Measurements from ENCODE around the gene ENOX1. TPM values are rescaled to one million over a fixed set of nuclear protein-coding genes. Genes with fewer than 3 reads are reported as not detected.

Gene ENOX1
- total RNA-seq, 1 experiment from 2014 or later, result 0.95 TPM

DNA sequence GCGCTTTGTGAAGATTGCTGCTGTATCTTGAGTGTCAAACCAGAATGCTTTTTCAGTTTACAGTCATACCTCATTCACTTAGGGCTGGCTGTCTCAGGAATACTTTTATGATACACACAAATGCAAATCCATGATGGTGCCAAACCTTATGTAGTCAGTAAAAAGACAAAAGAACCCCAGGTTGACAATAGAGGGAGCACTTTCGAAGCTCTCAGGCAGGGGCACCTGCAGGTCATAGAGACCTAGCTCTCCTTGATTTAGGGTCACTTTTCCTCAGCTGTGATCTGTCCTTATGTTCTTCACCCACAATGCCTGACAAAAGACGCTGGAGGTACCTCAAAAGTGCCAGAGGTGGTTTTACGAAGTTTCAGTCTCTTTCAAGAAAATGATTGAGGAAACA lies 591.2 kb downstream of the ENOX1 start:
- ATAC-seq, result no peak
- intact Hi-C loops (cut with micrococcal nuclease), result no loop called here
- Histone ChIP-seq H3K36me3 (ENCODE audit: low read depth, low read length) (no peaks in the 10 kb centered on the region), H3F3A (ENCODE audit: low read length, unreplicated experiment) (no peaks in the 10 kb centered on the region), H4K20me1 (ENCODE audit: low read length) (no peaks in the 10 kb centered on the region), H3K9me2 (replicated peaks; ENCODE audit: low read length) (no peaks in the 10 kb centered on the region), H3K4me2 (ENCODE audit: low read length) (no peak overlapping the region), H2AFZ (ENCODE audit: low read length) (no peak overlapping the region), H3K4me3 (ENCODE audit: low read length) (no peak overlapping the region), H3K4me1 (ENCODE audit: insufficient read depth, low read length) (no peaks in the 10 kb centered on the region), H3K9me3 (ENCODE audit: low read length) (no peaks in the 10 kb centered on the region), H3K27ac (ENCODE audit: low read length) (no peak overlapping the region), H3K79me2 (ENCODE audit: low read length) (no peaks in the 10 kb centered on the region), H3K9ac (ENCODE audit: low read length) (no peak overlapping the region), H3K27me3 (ENCODE audit: low read length) (no peaks in the 10 kb centered on the region)
- no TSS peak for BruUV-seq (replicated peaks)
- TF ChIP-seq EZH2 (IDR thresholded peaks at IDR 0.05; ENCODE audit: low read length, unreplicated experiment) (no peak), EZH2phosphoT487 (IDR thresholded peaks at IDR 0.05; ENCODE audit: borderline replicate concordance, low read length) (no peak)
- TF ChIP-seq, protein P1, sequence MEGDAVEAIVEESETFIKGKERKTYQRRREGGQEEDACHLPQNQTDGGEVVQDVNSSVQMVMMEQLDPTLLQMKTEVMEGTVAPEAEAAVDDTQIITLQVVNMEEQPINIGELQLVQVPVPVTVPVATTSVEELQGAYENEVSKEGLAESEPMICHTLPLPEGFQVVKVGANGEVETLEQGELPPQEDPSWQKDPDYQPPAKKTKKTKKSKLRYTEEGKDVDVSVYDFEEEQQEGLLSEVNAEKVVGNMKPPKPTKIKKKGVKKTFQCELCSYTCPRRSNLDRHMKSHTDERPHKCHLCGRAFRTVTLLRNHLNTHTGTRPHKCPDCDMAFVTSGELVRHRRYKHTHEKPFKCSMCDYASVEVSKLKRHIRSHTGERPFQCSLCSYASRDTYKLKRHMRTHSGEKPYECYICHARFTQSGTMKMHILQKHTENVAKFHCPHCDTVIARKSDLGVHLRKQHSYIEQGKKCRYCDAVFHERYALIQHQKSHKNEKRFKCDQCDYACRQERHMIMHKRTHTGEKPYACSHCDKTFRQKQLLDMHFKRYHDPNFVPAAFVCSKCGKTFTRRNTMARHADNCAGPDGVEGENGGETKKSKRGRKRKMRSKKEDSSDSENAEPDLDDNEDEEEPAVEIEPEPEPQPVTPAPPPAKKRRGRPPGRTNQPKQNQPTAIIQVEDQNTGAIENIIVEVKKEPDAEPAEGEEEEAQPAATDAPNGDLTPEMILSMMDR (conservative IDR thresholded peaks at IDR 0.05; ENCODE audit: low read depth, low read length), result peak; percentile 53
- ChIA-PET POLR2A (ENCODE audit: unreplicated experiment) (no interaction called here), CTCF (no interaction called here)
- DNase-seq, result peak; percentile 12

DNA sequence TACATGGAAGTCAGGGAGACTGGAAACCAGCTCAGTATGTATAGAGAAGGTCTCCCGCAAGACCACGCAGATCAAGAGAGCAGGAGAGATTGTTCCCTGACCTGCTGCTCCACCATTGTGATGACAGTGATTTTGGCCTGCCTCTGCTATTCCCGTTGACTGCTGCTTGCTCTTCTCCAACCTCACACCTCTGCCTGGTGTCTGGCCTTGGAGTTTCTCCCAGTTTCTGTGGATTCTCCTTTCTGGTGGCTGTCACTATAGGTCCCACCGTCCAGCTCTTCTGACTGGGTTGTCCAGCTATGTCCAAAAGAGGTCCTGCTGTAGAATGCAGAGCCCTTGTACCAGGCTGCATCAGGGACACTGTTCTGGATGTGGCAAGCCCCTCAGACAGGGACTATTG lies 591.7 kb downstream of the ENOX1 start:
- CTCF ChIA-PET, result no interaction called here
- no peak overlapping the region for H3K4me3 ChIP-seq (ENCODE audit: low read length)
- H3K9me3 ChIP-seq (ENCODE audit: low read length), result no peaks in the 10 kb centered on the region
- no peaks in the 10 kb centered on the region for H3K36me3 ChIP-seq (ENCODE audit: low read depth, low read length)
- no peak overlapping the region for H3K27ac ChIP-seq (ENCODE audit: low read length)
- no TSS peak for BruUV-seq (replicated peaks)
- no peaks in the 10 kb centered on the region for H3F3A ChIP-seq (ENCODE audit: low read length, unreplicated experiment)
- TF ChIP-seq, protein P1 (conservative IDR thresholded peaks at IDR 0.05; ENCODE audit: low read depth, low read length), result no peak
- TF ChIP-seq EZH2 (IDR thresholded peaks at IDR 0.05; ENCODE audit: low read length, unreplicated experiment), result no peak
- no peaks in the 10 kb centered on the region for H4K20me1 ChIP-seq (ENCODE audit: low read length)
- no peaks in the 10 kb centered on the region for H3K79me2 ChIP-seq (ENCODE audit: low read length)
- no peak overlapping the region for H3K4me2 ChIP-seq (ENCODE audit: low read length)
- no peaks in the 10 kb centered on the region for H3K27me3 ChIP-seq (ENCODE audit: low read length)
- ATAC-seq (no peak), DNase-seq (no peak)
- no peak overlapping the region for H3K9ac ChIP-seq (ENCODE audit: low read length)
- H2AFZ ChIP-seq (ENCODE audit: low read length), result no peak overlapping the region
- POLR2A ChIA-PET (ENCODE audit: unreplicated experiment), result no interaction called here
- H3K9me2 ChIP-seq (replicated peaks; ENCODE audit: low read length), result no peaks in the 10 kb centered on the region
- H3K4me1 ChIP-seq (ENCODE audit: insufficient read depth, low read length), result no peaks in the 10 kb centered on the region
- intact Hi-C loops (cut with micrococcal nuclease), result no loop called here

DNA sequence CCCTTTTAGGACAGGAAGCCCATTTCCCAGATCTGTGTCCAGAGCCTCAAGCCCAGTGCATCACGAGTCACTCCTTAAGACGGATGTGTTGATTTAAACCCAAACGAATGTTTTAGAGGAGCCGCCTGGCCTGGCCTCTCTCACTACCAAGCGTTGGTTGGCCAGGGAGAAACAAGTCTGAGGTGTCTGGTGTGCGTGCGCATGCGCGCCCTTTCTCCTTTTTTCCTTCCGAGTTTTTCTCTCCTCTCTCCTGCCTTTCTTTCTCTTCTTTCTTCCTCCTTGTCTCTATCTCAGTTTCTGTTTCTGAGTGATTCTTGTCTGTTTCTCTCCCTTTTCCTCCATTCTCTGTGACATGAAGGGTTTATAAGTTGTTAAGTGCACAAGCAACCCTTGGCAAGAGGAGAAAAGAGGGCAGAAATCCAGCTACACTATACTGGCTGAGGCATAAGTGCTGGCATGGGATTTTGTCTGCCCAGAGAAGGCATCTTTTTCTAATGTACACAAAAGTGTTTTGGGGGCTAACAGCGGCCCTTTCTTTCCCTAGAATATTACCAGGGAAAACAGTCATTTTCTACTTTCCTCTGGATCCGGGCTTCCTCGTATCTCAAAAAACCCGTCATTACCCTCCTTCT lies 592.9 kb downstream of the ENOX1 start:
- H4K20me1 ChIP-seq (ENCODE audit: low read length), result no peaks in the 10 kb centered on the region
- TF ChIP-seq EZH2phosphoT487 (IDR thresholded peaks at IDR 0.05; ENCODE audit: borderline replicate concordance, low read length) (no peak), EZH2 (IDR thresholded peaks at IDR 0.05; ENCODE audit: low read length, unreplicated experiment) (no peak)
- TF ChIP-seq, protein P1 (conservative IDR thresholded peaks at IDR 0.05; ENCODE audit: low read depth, low read length), result no peak
- DNase-seq (no peak), ATAC-seq (no peak)
- BruUV-seq (replicated peaks), result no TSS peak
- H3K36me3 ChIP-seq (ENCODE audit: low read depth, low read length), result no peaks in the 10 kb centered on the region
- POLR2A ChIA-PET (ENCODE audit: unreplicated experiment), result no interaction called here
- H3K27ac ChIP-seq (ENCODE audit: low read length), result no peak overlapping the region
- H3K27me3 ChIP-seq (ENCODE audit: low read length), result no peaks in the 10 kb centered on the region
- no peak overlapping the region for H3K4me2 ChIP-seq (ENCODE audit: low read length)
- no peaks in the 10 kb centered on the region for H3F3A ChIP-seq (ENCODE audit: low read length, unreplicated experiment)
- H3K4me3 ChIP-seq (ENCODE audit: low read length), result no peak overlapping the region
- H3K4me1 ChIP-seq (ENCODE audit: insufficient read depth, low read length), result no peaks in the 10 kb centered on the region
- H3K9ac ChIP-seq (ENCODE audit: low read length), result no peak overlapping the region
- no peak overlapping the region for H2AFZ ChIP-seq (ENCODE audit: low read length)
- H3K9me2 ChIP-seq (replicated peaks; ENCODE audit: low read length), result no peaks in the 10 kb centered on the region
- CTCF ChIA-PET, result no interaction called here
- no peaks in the 10 kb centered on the region for H3K79me2 ChIP-seq (ENCODE audit: low read length)
- no peaks in the 10 kb centered on the region for H3K9me3 ChIP-seq (ENCODE audit: low read length)
- intact Hi-C loops (cut with micrococcal nuclease), result no loop called here
